AG04449 (cell line): Measurements from ENCODE around the gene SPATA31A7.
"Not testable (repeated sequence)": the region's sequence is repeated elsewhere in the genome, so short reads cannot be mapped to it uniquely, and the experiment has no call there.

ENCODE experiments used
- CTCF ChIA-PET: fragments of 350-600 bp; formaldehyde crosslinking; extraction: SDS; loops from one replicate; lab custom pipeline; 2021; ENCODE audit warnings: antibody characterized with exemption; lab: Yijun Ruan, JAX
- POLR2A ChIA-PET: fragments of 400-600, 350-600 bp; formaldehyde crosslinking; extraction: SDS; loops from one replicate; lab custom pipeline; 2020; ENCODE audit warnings: antibody characterized with exemption, inconsistent platforms; lab: Yijun Ruan, JAX
- DNase-seq: peaks from one replicate; pipeline ENCODE4 v3.0.0-alpha.2; 2010; ENCODE audit warnings: low read depth, low spot score
- H3K4me3 ChIP-seq: 2 replicates; pipeline ENCODE4 v1.5.1; 2011; ENCODE audit warnings: low read depth, mild to moderate bottlenecking, control low read depth, low read length

The SPATA31A7 gene

GRCh38 chr9:61189736-61190135 is at the start of gene SPATA31A7:
Gene SPATA31A7 (plus strand): TSS chr9:61190036. CDS start chr9:61190065, 29 bp downstream.
- H3K4me3 ChIP-seq, CTCF ChIA-PET, DNase-seq, POLR2A ChIA-PET: not testable (repeated sequence)

GRCh38 chr9:61226438-61226837 is 36.6 kb downstream of the SPATA31A7 start:
- CTCF ChIA-PET, DNase-seq, POLR2A ChIA-PET, H3K4me3 ChIP-seq: not testable (repeated sequence)
